Liver (tissue), 9 donors: ENCODE data around the gene CD14. TPM values are rescaled to one million over a fixed set of nuclear protein-coding genes. Genes with fewer than 3 reads are reported as not detected.
A peak's percentile ranks its signal among the peaks of the same experiment; 100 is the strongest.
"Not testable (repeated sequence)": the region's sequence is repeated elsewhere in the genome, so short reads cannot be mapped to it uniquely, and the experiment has no call there.

Experiments used
- DNase-seq: peaks from one replicate; pipeline ENCODE4 v3.0.0-alpha.2; 2017; ENCODE audit warnings: low spot score
- H3K27ac ChIP-seq, 2 donors: one replicate each; pipeline ENCODE4 v1.7.0; 2013; ENCODE audit warnings: inconsistent platforms in 2 of 2, low read length in 2 of 2, control low read depth in 1 of 2, low read depth in 1 of 2, mild to moderate bottlenecking in 1 of 2
- H3K27me3 ChIP-seq, 4 donors: one replicate each; pipeline versions ENCODE4 v1.6.1 to v1.7.0; 2013; ENCODE audit warnings: low read length in 3 of 4, inconsistent platforms in 1 of 4, mild to moderate bottlenecking in 1 of 4, moderate library complexity in 1 of 4; ENCODE audit not compliant: control insufficient read depth in 4 of 4, insufficient read depth in 4 of 4
- H3K36me3 ChIP-seq, 4 donors: one replicate each; pipeline versions ENCODE4 v1.6.1 to v1.7.0; 2013; ENCODE audit warnings: low read length in 3 of 4, mild to moderate bottlenecking in 3 of 4, low read depth in 1 of 4, moderate library complexity in 1 of 4; ENCODE audit not compliant: control insufficient read depth in 4 of 4, insufficient read depth in 3 of 4
- H3K4me1 ChIP-seq, 4 donors: one replicate each; pipeline versions ENCODE4 v1.6.1 to v1.7.0; 2013; ENCODE audit warnings: low read length in 3 of 4, mild to moderate bottlenecking in 3 of 4, moderate library complexity in 1 of 4; ENCODE audit not compliant: control insufficient read depth in 4 of 4, insufficient read depth in 4 of 4
- H3K4me3 ChIP-seq, 3 donors: one replicate each; pipeline versions ENCODE4 v1.6.1 to v1.7.0; 2013; ENCODE audit warnings: low read length in 3 of 3, control low read depth in 1 of 3, low read depth in 1 of 3, mild to moderate bottlenecking in 1 of 3
- H3K9ac ChIP-seq, 2 donors: one replicate each; pipeline ENCODE4 v1.7.0; 2013; ENCODE audit warnings: low read length in 2 of 2, mild to moderate bottlenecking in 2 of 2, moderate library complexity in 2 of 2, control low read depth in 1 of 2, low read depth in 1 of 2
- H3K9me3 ChIP-seq, 4 donors: one replicate each; pipeline versions ENCODE4 v1.6.1 to v1.7.0; 2013; ENCODE audit warnings: low read length in 3 of 4; ENCODE audit not compliant: control insufficient read depth in 4 of 4
- ATF3 ChIP-seq: IDR thresholded peaks from 2 replicates; pipeline ENCODE4 v1.6.1; 2016; ENCODE audit warnings: antibody characterized with exemption
- CTCF ChIP-seq: fragments of 150-350 bp; IDR thresholded peaks from 2 replicates; pipeline ENCODE4 v1.5.1; 2017; ENCODE audit warnings: improper control_type of control experiment, low read depth, low read length; ENCODE audit not compliant: missing input control
- FOXA1 ChIP-seq: IDR thresholded peaks from 2 replicates; pipeline ENCODE4 v1.6.1; 2016; ENCODE audit warnings: antibody characterized with exemption
- FOXA2 ChIP-seq: IDR thresholded peaks from 2 replicates; pipeline ENCODE4 v1.6.1; 2016; ENCODE audit warnings: antibody characterized with exemption
- GABPA ChIP-seq, 2 donors: IDR thresholded peaks in 1 of 2; conservative IDR thresholded peaks in 1 of 2; 2 replicates each; pipeline ENCODE4 v1.6.1; 2016; ENCODE audit warnings: antibody characterized with exemption in 2 of 2, mild to moderate bottlenecking in 1 of 2, moderate library complexity in 1 of 2
- HNF4A ChIP-seq, 2 donors: conservative IDR thresholded peaks; 2 replicates each; pipeline ENCODE4 v1.6.1; 2016; ENCODE audit warnings: antibody characterized with exemption in 2 of 2, mild to moderate bottlenecking in 2 of 2
- JUND ChIP-seq, 2 donors: IDR thresholded peaks; 2 replicates each; pipeline ENCODE4 v1.6.1; 2016; ENCODE audit warnings: antibody characterized with exemption in 2 of 2
- MAX ChIP-seq: IDR thresholded peaks from 2 replicates; pipeline ENCODE4 v1.6.1; 2016; ENCODE audit warnings: antibody characterized with exemption
- NR2F2 ChIP-seq: IDR thresholded peaks from 2 replicates; pipeline ENCODE4 v1.6.1; 2016; ENCODE audit warnings: antibody characterized with exemption
- RXRA ChIP-seq, 2 donors: IDR thresholded peaks; 2 replicates each; pipeline ENCODE4 v1.6.1; 2017 to 2018; ENCODE audit warnings: antibody characterized with exemption in 2 of 2, mild to moderate bottlenecking in 1 of 2
- SP1 ChIP-seq: IDR thresholded peaks from 2 replicates; pipeline ENCODE4 v1.6.1; 2018; ENCODE audit warnings: antibody characterized with exemption, mild to moderate bottlenecking
- TAF1 ChIP-seq: conservative IDR thresholded peaks from 2 replicates; pipeline ENCODE4 v1.6.1; 2016; ENCODE audit warnings: antibody characterized with exemption, mild to moderate bottlenecking
- YY1 ChIP-seq: IDR thresholded peaks from 2 replicates; pipeline ENCODE4 v1.6.1; 2016; ENCODE audit warnings: antibody characterized with exemption, mild to moderate bottlenecking
- WGBS: extraction: QIAGEN DNeasy Blood & Tissue Kit; methylation state at CpG from one replicate; pipeline ENCODE4 v1.1.7; 2013; 5-methylcytosine and 5-hydroxymethylcytosine counted together
- polyA plus RNA-seq, 2 donors: library from polyadenylated mRNA; stranded (reverse) in 1 of 2; unstranded in 1 of 2; fragments of 200-250 nt in 1 of 2; fragments of >200 nt in 1 of 2; fragmentation: Nextera tagmentation in 1 of 2; extraction: Ambion mirVana in 1 of 2; gene quantifications; one replicate each; pipeline versions ENCODE4 v1.2.1 to v1.2.3, GENCODE V29; 2013 to 2015
- total RNA-seq, 2 donors: library from RNA; depleted of rRNA; stranded (reverse); fragments of >200 nt; gene quantifications; one replicate each; pipeline ENCODE4 v1.2.3, GENCODE V29; 2014
- donor health status: healthy.
- donor health status: healthy.
- donor health status: healthy.
- donor health status: healthy.
- donor health status: healthy.

Gene CD14
- total and polyA plus RNA-seq, 4 donors: 61.0 to 343 (median 287) TPM

- WGBS: 53% methylated on average over 4 of the region's 4 CpGs
- not testable (repeated sequence) for DNase-seq
Measured at GRCh38 chr5:140603446-140603698, 29.6 kb downstream of the CD14 start.

GRCh38 chr5:140602147-140602546, 30.8 kb downstream of the CD14 start:
- DNase-seq: no peak
- H3K4me3 ChIP-seq: no peak overlapping the region
- peaks cover 3 to 20% (median 7%) of the 10 kb centered on the region in 4 donors for H3K4me1 ChIP-seq
- TF ChIP-seq ATF3 (no peak), TAF1 (no peak), MAX (no peak), YY1 (no peak), CTCF (no peak), NR2F2 (no peak), SP1 (no peak), GABPA (IDR thresholded peaks at IDR 0.05 in 1 of 2, conservative IDR thresholded peaks at IDR 0.05 in 1 of 2) (no peak), JUND (IDR thresholded peaks at IDR 0.05) (no peak), HNF4A (conservative IDR thresholded peaks at IDR 0.05) (no peak), FOXA2 (no peak), FOXA1 (no peak), RXRA (IDR thresholded peaks at IDR 0.05) (no peak)
- no peaks in the 10 kb centered on the region for H3K36me3 ChIP-seq
- peak overlapping the region; percentile 88 to 97 for H3K27ac ChIP-seq
- WGBS: 87% methylated on average over 4 of the region's 4 CpGs
- H3K9me3 ChIP-seq: no peaks in the 10 kb centered on the region
- H3K27me3 ChIP-seq: no peaks in the 10 kb centered on the region
- no peak overlapping the region for H3K9ac ChIP-seq

More at GRCh38 chr5:140603446-140603698, 29.6 kb downstream of the CD14 start:
- H3K27ac ChIP-seq: peak overlapping the region; percentile 88 to 97
- peak in 1 of 2 donors; percentile 58 for TF ChIP-seq RXRA (IDR thresholded peaks at IDR 0.05)
- not testable (repeated sequence) for H3K36me3 ChIP-seq, H3K27me3 ChIP-seq, H3K4me3 ChIP-seq, H3K9me3 ChIP-seq, H3K9ac ChIP-seq
- H3K4me1 ChIP-seq: peaks cover 0 to 12% (median 5%) of the 10 kb centered on the region in 4 donors

GRCh38 chr5:140600096-140600495, 32.9 kb downstream of the CD14 start:
- no peak overlapping the region for H3K4me3 ChIP-seq
- DNase-seq: no peak
- H3K27ac ChIP-seq: no peak overlapping the region
- H3K36me3 ChIP-seq: no peaks in the 10 kb centered on the region
- peak in 1 of 2 donors; percentile 13 for TF ChIP-seq HNF4A (conservative IDR thresholded peaks at IDR 0.05)
- TF ChIP-seq CTCF: no peak
- H3K4me1 ChIP-seq: peaks cover 18 to 36% (median 19%) of the 10 kb centered on the region in 4 donors
- no peaks in the 10 kb centered on the region for H3K9me3 ChIP-seq
- no peaks in the 10 kb centered on the region for H3K27me3 ChIP-seq
- no peak overlapping the region for H3K9ac ChIP-seq
